GM12878 (cell line): Measurements from ENCODE around the gene JMJD6. TPM values are rescaled to one million over a fixed set of nuclear protein-coding genes. Genes with fewer than 3 reads are reported as not detected.
A peak's percentile ranks its signal among the peaks of the same experiment; 100 is the strongest.

Experiments used
- BACH1 ChIP-seq: fragments of 450-650 bp; IDR thresholded peaks from 2 replicates; pipeline ENCODE4 v1.6.1; 2017; ENCODE audit warnings: mild to moderate bottlenecking, borderline replicate concordance
- BCL11A ChIP-seq: IDR thresholded peaks from 2 replicates; pipeline ENCODE4 v1.6.1; 2011; ENCODE audit warnings: low read depth, low read length
- BCL3 ChIP-seq: IDR thresholded peaks from 2 replicates; pipeline ENCODE4 v1.6.1; 2011; ENCODE audit warnings: borderline replicate concordance, low read depth, mild to moderate bottlenecking, moderate library complexity, low read length; ENCODE audit not compliant: insufficient read depth, poor library complexity, severe bottlenecking
- CBFB ChIP-seq: IDR thresholded peaks from 2 replicates; pipeline ENCODE4 v1.6.1; 2016; ENCODE audit warnings: antibody characterized with exemption, low read depth
- CEBPB ChIP-seq, 2 experiments: fragments of 150-350 bp in 1 of 2; IDR thresholded peaks; 2 replicates each; pipeline ENCODE4 v1.6.1; 2012 to 2014; ENCODE audit warnings: low read depth in 2 of 2, low read length in 2 of 2, borderline replicate concordance in 1 of 2, inconsistent platforms in 1 of 2
- CEBPZ ChIP-seq: fragments of 150-350 bp; IDR thresholded peaks from 2 replicates; pipeline ENCODE4 v1.6.1; 2016; ENCODE audit warnings: low read depth, low read length
- ELK1 ChIP-seq: IDR thresholded peaks from 2 replicates; pipeline ENCODE4 v1.6.1; 2012; ENCODE audit warnings: low read depth, low read length, improper control_type of control experiment
- EP300 ChIP-seq, 2 experiments: fragments of 150-350 bp in 1 of 2; IDR thresholded peaks; 2 replicates each; pipeline ENCODE4 v1.6.1; 2011 to 2012; ENCODE audit warnings: low read depth in 2 of 2, low read length in 2 of 2, borderline replicate concordance in 1 of 2, improper control_type of control experiment in 1 of 2, inconsistent platforms in 1 of 2; ENCODE audit not compliant: control insufficient read depth in 1 of 2
- ESRRA ChIP-seq: IDR thresholded peaks from 2 replicates; pipeline ENCODE4 v1.6.1; 2012; ENCODE audit warnings: mild to moderate bottlenecking, low read length, improper control_type of control experiment
- GATAD2B ChIP-seq: fragments of 450-650 bp; conservative IDR thresholded peaks from 2 replicates; pipeline ENCODE4 v1.6.1; 2017; ENCODE audit warnings: low read depth, mild to moderate bottlenecking, moderate library complexity
- MXI1 ChIP-seq: fragments of 150-350 bp; IDR thresholded peaks from 2 replicates; pipeline ENCODE4 v1.6.1; 2011; ENCODE audit warnings: low read depth, mild to moderate bottlenecking, inconsistent platforms, low read length, improper control_type of control experiment
- NFXL1 ChIP-seq: fragments of 450-650 bp; IDR thresholded peaks from 2 replicates; pipeline ENCODE4 v1.6.1; 2017; ENCODE audit warnings: antibody characterized with exemption, mild to moderate bottlenecking, borderline replicate concordance
- NFYA ChIP-seq: IDR thresholded peaks from 2 replicates; pipeline ENCODE4 v1.6.1; 2011; ENCODE audit warnings: low read depth, mild to moderate bottlenecking, low read length, improper control_type of control experiment, borderline replicate concordance
- POLR2AphosphoS2 ChIP-seq: IDR thresholded peaks from 2 replicates; pipeline ENCODE4 v1.6.1; 2011; ENCODE audit warnings: low read depth, mild to moderate bottlenecking, low read length, improper control_type of control experiment, moderate library complexity
- PRDM15 ChIP-seq: fragments of 450-650 bp; formaldehyde crosslinking; IDR thresholded peaks from 2 replicates; pipeline ENCODE4 v1.4.0; 2020; ENCODE audit warnings: mild to moderate bottlenecking, moderate library complexity
- RFX5 ChIP-seq: IDR thresholded peaks from 2 replicates; pipeline ENCODE4 v1.6.1; 2011; ENCODE audit warnings: low read depth, low read length, improper control_type of control experiment
- SMC3 ChIP-seq: IDR thresholded peaks from 2 replicates; pipeline ENCODE4 v1.6.1; 2011; ENCODE audit warnings: low read length, improper control_type of control experiment, borderline replicate concordance
- SPI1 ChIP-seq: IDR thresholded peaks from 2 replicates; pipeline ENCODE4 v1.6.1; 2011; ENCODE audit warnings: low read depth, mild to moderate bottlenecking, low read length, moderate library complexity, borderline replicate concordance; ENCODE audit not compliant: insufficient read depth
- YY1 ChIP-seq: IDR thresholded peaks from 2 replicates; pipeline ENCODE4 v1.6.1; 2011; ENCODE audit warnings: low read depth, mild to moderate bottlenecking, low read length
- ZNF217 ChIP-seq: fragments of 450-650 bp; IDR thresholded peaks from 2 replicates; pipeline ENCODE4 v1.6.1; 2017; ENCODE audit warnings: antibody characterized with exemption, mild to moderate bottlenecking
- polyA plus RNA-seq, 11 experiments: library from polyadenylated mRNA; depleted of rRNA in 4 of 11; unstranded in 6 of 11; stranded (reverse) in 5 of 11; fragments of >200 nt; fragmentation: Nextera tagmentation in 4 of 11; fragmentation: Illumina TruSeq in 1 of 11; extraction: Ambion mirVana in 4 of 11; extraction: Trizol in 1 of 11; gene quantifications; 1 replicate in 1 of 11; 2 replicates in 10 of 11; pipeline versions ENCODE4 v1.2.1 to v1.2.3, GENCODE V29; 2011 to 2016; ENCODE audit warnings: inconsistent platforms in 2 of 11, missing spikeins in 2 of 11, low read depth in 1 of 11
- total RNA-seq, 4 experiments: library from RNA; depleted of rRNA in 3 of 4; stranded (reverse); fragments of >200 nt in 3 of 4; fragmentation: Illumina TruSeq in 1 of 4; extraction: Trizol in 1 of 4; gene quantifications; 2 replicates each; pipeline versions ENCODE4 v1.2.1 to v1.2.3, GENCODE V29; 2013 to 2021

Gene JMJD6
- total and polyA plus RNA-seq, 10 of the 15 experiments (the other 5 are each of a cell fraction or from before 2014, with no cell fraction given), result 1.2 to 36.0 (median 22.2) TPM

- TF ChIP-seq CEBPB (IDR thresholded peaks at IDR 0.05; ENCODE audit: borderline replicate concordance in 1 of 2, low read depth in 2 of 2, low read length in 2 of 2), result no peak
- TF ChIP-seq YY1, result peak; percentile 99
- TF ChIP-seq BCL11A, result no peak
- no peak for TF ChIP-seq ZNF217
- TF ChIP-seq NFYA, result no peak
- no peak for TF ChIP-seq POLR2AphosphoS2
- TF ChIP-seq BCL3, result peak; percentile 13
- no peak for TF ChIP-seq PRDM15 (CRISPR knock-in tag)
- TF ChIP-seq MXI1, result peak; percentile 63
- no peak for TF ChIP-seq ELK1
- TF ChIP-seq ESRRA, result no peak
- TF ChIP-seq SPI1, result no peak
- no peak for TF ChIP-seq RFX5
- TF ChIP-seq EP300 (IDR thresholded peaks at IDR 0.05; ENCODE audit: borderline replicate concordance in 1 of 2, control insufficient read depth in 1 of 2, low read depth in 2 of 2, low read length in 2 of 2), result no peak
- TF ChIP-seq BACH1, result peak; percentile 96
- TF ChIP-seq GATAD2B, result peak; percentile 37; the same call in 1 of the 2 replicates
- no peak for TF ChIP-seq CBFB
- TF ChIP-seq CEBPZ, result no peak
- TF ChIP-seq NFXL1, result no peak
- TF ChIP-seq SMC3, result no peak
Measured at GRCh38 chr17:76736349-76737081, 10.1 kb upstream of the JMJD6 start (continued).
